Endothelial cell of umbilical vein (primary cell): ENCODE measurements around the gene PDSS2.

Experiments
- MAX ChIP-seq: IDR thresholded peaks from 2 replicates; pipeline ENCODE4 v1.6.1; 2011; ENCODE audit not compliant: insufficient read depth, insufficient read length
- POLR2A ChIP-seq: IDR thresholded peaks from 2 replicates; pipeline ENCODE4 v1.6.1; 2012; ENCODE audit warnings: low read depth, mild to moderate bottlenecking, control low read depth, low read length
- TF ChIP-seq, protein P1 (sequence below), 2 donors: IDR thresholded peaks; 1 replicate in 1 of 2; 2 replicates in 1 of 2; pipeline ENCODE4 v1.5.1; 2011; ENCODE audit warnings: low read length in 2 of 2, mild to moderate bottlenecking in 2 of 2, moderate library complexity in 2 of 2, control low read depth in 1 of 2, inconsistent platforms in 1 of 2, low read depth in 1 of 2; ENCODE audit not compliant: insufficient read depth in 1 of 2; ENCODE audit errors: extremely low read depth in 1 of 2

DNA sequence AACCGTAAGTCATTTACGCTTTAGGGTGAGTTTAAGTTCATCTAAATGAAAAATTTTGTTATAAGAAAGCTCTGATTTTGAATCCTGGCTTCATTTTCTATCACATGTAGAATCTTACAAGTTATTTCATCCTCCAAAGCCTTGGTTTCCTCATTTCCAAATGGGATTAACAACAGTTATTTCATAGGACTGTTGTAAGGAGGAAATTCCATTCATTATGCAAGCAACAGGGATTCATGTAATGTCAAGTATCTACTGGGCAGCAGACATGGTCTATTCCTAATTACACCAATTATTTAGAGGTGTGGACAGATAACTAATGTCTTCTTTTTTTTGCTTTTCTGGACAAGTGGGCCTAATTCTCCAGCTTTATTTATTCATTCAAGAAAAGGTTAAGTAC lies 154.0 kb downstream of the PDSS2 start:
- no peak for TF ChIP-seq POLR2A
- no peak for TF ChIP-seq MAX
- TF ChIP-seq, protein P1, sequence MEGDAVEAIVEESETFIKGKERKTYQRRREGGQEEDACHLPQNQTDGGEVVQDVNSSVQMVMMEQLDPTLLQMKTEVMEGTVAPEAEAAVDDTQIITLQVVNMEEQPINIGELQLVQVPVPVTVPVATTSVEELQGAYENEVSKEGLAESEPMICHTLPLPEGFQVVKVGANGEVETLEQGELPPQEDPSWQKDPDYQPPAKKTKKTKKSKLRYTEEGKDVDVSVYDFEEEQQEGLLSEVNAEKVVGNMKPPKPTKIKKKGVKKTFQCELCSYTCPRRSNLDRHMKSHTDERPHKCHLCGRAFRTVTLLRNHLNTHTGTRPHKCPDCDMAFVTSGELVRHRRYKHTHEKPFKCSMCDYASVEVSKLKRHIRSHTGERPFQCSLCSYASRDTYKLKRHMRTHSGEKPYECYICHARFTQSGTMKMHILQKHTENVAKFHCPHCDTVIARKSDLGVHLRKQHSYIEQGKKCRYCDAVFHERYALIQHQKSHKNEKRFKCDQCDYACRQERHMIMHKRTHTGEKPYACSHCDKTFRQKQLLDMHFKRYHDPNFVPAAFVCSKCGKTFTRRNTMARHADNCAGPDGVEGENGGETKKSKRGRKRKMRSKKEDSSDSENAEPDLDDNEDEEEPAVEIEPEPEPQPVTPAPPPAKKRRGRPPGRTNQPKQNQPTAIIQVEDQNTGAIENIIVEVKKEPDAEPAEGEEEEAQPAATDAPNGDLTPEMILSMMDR (IDR thresholded peaks at IDR 0.05; ENCODE audit: extremely low read depth in 1 of 2, insufficient read depth in 1 of 2, low read depth in 1 of 2, low read length in 2 of 2) = no peak
